H1 (cell line): Measurements from ENCODE around the gene NELL1. TPM values are rescaled to one million over a fixed set of nuclear protein-coding genes. Genes with fewer than 3 reads are reported as not detected.
A peak's percentile ranks its signal among the peaks of the same experiment; 100 is the strongest.

Experiments
- CTCF ChIA-PET: fragments of 300-600 bp; sonication (Branson Sonifier 250); formaldehyde crosslinking; loops from one replicate; lab custom pipeline; 2021; ENCODE audit not compliant: partially characterized antibody; lab: Charles Lee
- POLR2A ChIA-PET: fragments of 300-600 bp; sonication (Branson Sonifier 250); formaldehyde crosslinking; loops from one replicate; lab custom pipeline; 2021; ENCODE audit warnings: inconsistent platforms; ENCODE audit not compliant: partially characterized antibody; lab: Charles Lee
- DNase-seq, 2 experiments: peaks; one replicate each; pipeline versions ENCODE4 v3.0.0 to v3.0.0-alpha.2; 2010 to 2022; ENCODE audit warnings: low spot score in 2 of 2, low read depth in 1 of 2, mixed read lengths in 1 of 2
- FAIRE-seq: peaks from 2 replicates; lab custom pipeline; 2011; peaks lifted over from hg19 to GRCh38; lab: Jason Lieb, UNC
- H2AFZ ChIP-seq: 2 replicates; pipeline ENCODE4 v1.8.1; 2012; ENCODE audit warnings: low read length, inconsistent platforms
- H2AK5ac ChIP-seq: 2 replicates; pipeline ENCODE4 v1.6.1; 2013; ENCODE audit warnings: low read depth, low read length
- H2BK120ac ChIP-seq: replicated peaks from 2 replicates; pipeline ENCODE3; 2013; ENCODE audit warnings: low read depth, low read length, inconsistent platforms
- H2BK12ac ChIP-seq: 2 replicates; pipeline ENCODE4 v1.6.1; 2013; ENCODE audit warnings: low read depth, low read length
- H2BK15ac ChIP-seq: 2 replicates; pipeline ENCODE4 v1.6.1; 2013; ENCODE audit warnings: low read length
- H2BK20ac ChIP-seq: 2 replicates; pipeline ENCODE4 v1.6.1; 2013; ENCODE audit warnings: low read length
- H2BK5ac ChIP-seq: 2 replicates; pipeline ENCODE4 v1.6.1; 2013; ENCODE audit warnings: low read depth, low read length
- H3K14ac ChIP-seq: 2 replicates; pipeline ENCODE4 v1.6.1; 2013; ENCODE audit warnings: inconsistent platforms; ENCODE audit not compliant: insufficient read length
- H3K18ac ChIP-seq: 2 replicates; pipeline ENCODE4 v1.6.1; 2013; ENCODE audit warnings: low read length; ENCODE audit errors: extremely low read depth
- H3K23ac ChIP-seq: 2 replicates; pipeline ENCODE4 v1.6.1; 2013; ENCODE audit warnings: inconsistent platforms; ENCODE audit not compliant: insufficient read length
- H3K23me2 ChIP-seq: 2 replicates; pipeline ENCODE4 v1.6.1; 2013; ENCODE audit warnings: low read depth, low read length
- H3K27ac ChIP-seq: 2 replicates; pipeline ENCODE4 v1.6.1; 2011; ENCODE audit warnings: low read depth, low read length, inconsistent platforms
- H3K27me3 ChIP-seq, 4 experiments: replicated peaks in 1 of 4; 1 replicate in 1 of 4; 2 replicates in 3 of 4; pipeline versions ENCODE4 v1.6.1 to v1.8.1; 2011 to 2013; ENCODE audit warnings: low read length in 3 of 4, mild to moderate bottlenecking in 3 of 4, inconsistent platforms in 2 of 4, mixed read lengths in 2 of 4, moderate library complexity in 1 of 4; ENCODE audit not compliant: control insufficient read depth in 3 of 4, insufficient read depth in 3 of 4; ENCODE audit errors: extremely low read depth in 1 of 4
- H3K36me3 ChIP-seq, 4 experiments: 2 replicates each; pipeline versions ENCODE4 v1.6.1 to v1.8.1; 2011 to 2013; ENCODE audit warnings: mild to moderate bottlenecking in 4 of 4, low read length in 3 of 4, moderate library complexity in 2 of 4, control low read depth in 1 of 4, inconsistent platforms in 1 of 4; ENCODE audit not compliant: insufficient read depth in 4 of 4, control insufficient read depth in 2 of 4
- H3K4ac ChIP-seq: replicated peaks from 2 replicates; pipeline ENCODE3; 2013; ENCODE audit warnings: low read length, low read depth, mixed read lengths, inconsistent platforms; ENCODE audit not compliant: insufficient read length
- H3K4me1 ChIP-seq, 4 experiments: replicated peaks in 1 of 4; 1 replicate in 1 of 4; 2 replicates in 3 of 4; pipeline versions ENCODE4 v1.6.1 to v1.8.1; 2011 to 2013; ENCODE audit warnings: low read length in 3 of 4, inconsistent platforms in 2 of 4, mixed read lengths in 1 of 4; ENCODE audit not compliant: insufficient read depth in 4 of 4, control insufficient read depth in 3 of 4
- H3K4me2 ChIP-seq, 2 experiments: 2 replicates each; pipeline versions ENCODE4 v1.6.1 to v1.8.1; 2011 to 2013; ENCODE audit warnings: low read depth in 2 of 2, low read length in 2 of 2, control low read depth in 1 of 2, inconsistent platforms in 1 of 2, mild to moderate bottlenecking in 1 of 2; ENCODE audit not compliant: insufficient read depth in 1 of 2
- H3K4me3 ChIP-seq, 4 experiments: fragments of 200-600, 300-600 bp in 1 of 4; sonication (generic), shearing (Covaris generic), sonication (Bioruptor Twin) in 1 of 4; 2 replicates each; pipeline versions ENCODE4 v1.5.1 to v1.8.1; 2011 to 2016; ENCODE audit warnings: low read length in 4 of 4, low read depth in 3 of 4, control low read depth in 2 of 4, inconsistent platforms in 2 of 4, mild to moderate bottlenecking in 2 of 4, mixed read lengths in 1 of 4, moderate library complexity in 1 of 4; ENCODE audit not compliant: insufficient read depth in 2 of 4; ENCODE audit errors: extremely low read depth in 1 of 4
- H3K56ac ChIP-seq: replicated peaks from 2 replicates; pipeline ENCODE3; 2013; ENCODE audit warnings: low read depth, mild to moderate bottlenecking, mixed read lengths, low read length, inconsistent platforms; ENCODE audit not compliant: insufficient read length
- H3K79me1 ChIP-seq: 2 replicates; pipeline ENCODE4 v1.6.1; 2013; ENCODE audit warnings: low read depth, low read length, control low read depth
- H3K79me2 ChIP-seq, 2 experiments: 2 replicates each; pipeline versions ENCODE4 v1.6.1 to v1.8.1; 2012 to 2013; ENCODE audit warnings: low read length in 2 of 2, mild to moderate bottlenecking in 2 of 2, inconsistent platforms in 1 of 2; ENCODE audit not compliant: insufficient read depth in 2 of 2, control insufficient read depth in 1 of 2
- H3K9ac ChIP-seq, 4 experiments: replicated peaks in 1 of 4; 1 replicate in 1 of 4; 2 replicates in 3 of 4; pipeline versions ENCODE4 v1.6.1 to v1.8.1; 2011 to 2013; ENCODE audit warnings: low read depth in 3 of 4, low read length in 3 of 4, control low read depth in 2 of 4, mild to moderate bottlenecking in 2 of 4, moderate library complexity in 2 of 4, inconsistent platforms in 1 of 4; ENCODE audit errors: extremely low read depth in 1 of 4
- H3K9me3 ChIP-seq, 2 experiments: 2 replicates each; pipeline versions ENCODE4 v1.6.1 to v1.8.1; 2012 to 2013; ENCODE audit warnings: mild to moderate bottlenecking in 2 of 2, moderate library complexity in 2 of 2, control low read depth in 1 of 2, inconsistent platforms in 1 of 2, low read depth in 1 of 2, low read length in 1 of 2, mixed read lengths in 1 of 2; ENCODE audit not compliant: insufficient read depth in 2 of 2
- H4K20me1 ChIP-seq, 2 experiments: replicated peaks in 1 of 2; 2 replicates each; pipeline versions ENCODE3 to v1.8.1; 2011 to 2013; ENCODE audit warnings: inconsistent platforms in 2 of 2, low read length in 2 of 2, mild to moderate bottlenecking in 1 of 2; ENCODE audit not compliant: insufficient read depth in 2 of 2, control insufficient read depth in 1 of 2
- H4K5ac ChIP-seq: 2 replicates; pipeline ENCODE4 v1.6.1; 2013; ENCODE audit warnings: low read length, low read depth, mixed read lengths, inconsistent platforms; ENCODE audit not compliant: insufficient read length
- H4K8ac ChIP-seq: 2 replicates; pipeline ENCODE4 v1.8.0; 2013; ENCODE audit warnings: mild to moderate bottlenecking, moderate library complexity, low read length, inconsistent platforms; ENCODE audit not compliant: insufficient read depth; ENCODE audit errors: extremely low read depth
- H4K91ac ChIP-seq: replicated peaks from 2 replicates; pipeline ENCODE3; 2013; ENCODE audit warnings: low read length, mixed read lengths, inconsistent platforms; ENCODE audit not compliant: insufficient read length
- ASH2L ChIP-seq: fragments of 200-600, 300-600 bp; sonication (generic); IDR thresholded peaks from one replicate; pipeline ENCODE4 v1.7.1; 2017; ENCODE audit warnings: low read length
- CBX5 ChIP-seq: fragments of 300-800, 300-1000 bp; sonication (generic); IDR thresholded peaks from 2 replicates; pipeline ENCODE4 v1.7.1; 2016; ENCODE audit warnings: antibody characterized with exemption, low read length, low read depth
- CEBPB ChIP-seq: IDR thresholded peaks from 2 replicates; pipeline ENCODE4 v1.6.1; 2012; ENCODE audit warnings: low read depth, low read length
- EZH2 ChIP-seq: fragments of 200-600 bp; sonication (generic); IDR thresholded peaks from 2 replicates; pipeline ENCODE4 v1.7.1; 2012; ENCODE audit warnings: low read depth, mild to moderate bottlenecking, moderate library complexity, low read length, inconsistent platforms; ENCODE audit not compliant: severe bottlenecking
- KDM4A ChIP-seq: IDR thresholded peaks from one replicate; pipeline ENCODE4 v1.7.1; 2012; ENCODE audit warnings: low read depth, mild to moderate bottlenecking, moderate library complexity, low read length, inconsistent platforms; ENCODE audit not compliant: severe bottlenecking
- RAD21 ChIP-seq, 2 experiments: IDR thresholded peaks in 1 of 2; conservative IDR thresholded peaks in 1 of 2; 2 replicates each; pipeline ENCODE4 v1.6.1; 2011; ENCODE audit warnings: low read depth in 2 of 2, low read length in 2 of 2, improper control_type of control experiment in 1 of 2, inconsistent platforms in 1 of 2, mild to moderate bottlenecking in 1 of 2, moderate library complexity in 1 of 2
- SIRT6 ChIP-seq: IDR thresholded peaks from one replicate; pipeline ENCODE4 v1.7.1; 2012; ENCODE audit warnings: low read length, inconsistent platforms
- SP1 ChIP-seq: IDR thresholded peaks from 2 replicates; pipeline ENCODE4 v1.6.1; 2011; ENCODE audit warnings: low read depth, low read length
- TBP ChIP-seq: IDR thresholded peaks from 2 replicates; pipeline ENCODE4 v1.6.1; 2011; ENCODE audit warnings: low read depth, low read length, improper control_type of control experiment
- TCF12 ChIP-seq: IDR thresholded peaks from 2 replicates; pipeline ENCODE4 v1.6.1; 2011; ENCODE audit warnings: low read depth, mild to moderate bottlenecking, low read length
- WGBS, 2 experiments: shearing (Covaris generic) in 1 of 2; methylation state at CpG; one replicate each; pipeline versions ENCODE4 v1.1.6 to v1.1.7; 2013 to 2015; ENCODE audit warnings: low lambda C conversion rate in 2 of 2, mixed read lengths in 2 of 2, inconsistent platforms in 1 of 2, low coverage in 1 of 2, missing lambda C conversion rate in 1 of 2; ENCODE audit not compliant: insufficient replicate concordance in 2 of 2, insufficient coverage in 1 of 2, insufficient read length in 1 of 2; ENCODE audit errors: extremely low coverage in 1 of 2, missing lambda C conversion rate in 1 of 2; 5-methylcytosine and 5-hydroxymethylcytosine counted together
- polyA plus RNA-seq, 7 experiments: library from polyadenylated mRNA; depleted of rRNA in 3 of 7; stranded (reverse) in 5 of 7; unstranded in 2 of 7; fragments of >200 nt in 5 of 7; fragments of 200-250 nt in 2 of 7; gene quantifications; 1 replicate in 5 of 7; 2 replicates in 1 of 7; 4 replicates in 1 of 7; pipeline versions ENCODE4 v1.2.1 to v1.2.3, GENCODE V29; 2011 to 2013; ENCODE audit warnings: missing spikeins in 2 of 7, mixed read lengths in 2 of 7
- total RNA-seq: library from RNA; stranded (reverse); fragmentation: NEBNext Ultra II Directional; extraction: Animal tissue kit (Norgen Biotek cat#: 25700); gene quantifications from 2 replicates; pipeline ENCODE4 v1.2.1, GENCODE V29; 2021
- TF ChIP-seq, protein P1 (sequence below): IDR thresholded peaks from 2 replicates; pipeline ENCODE4 v1.6.1; 2012; ENCODE audit warnings: inconsistent platforms
- TF ChIP-seq, protein P2 (sequence below), 3 experiments: IDR thresholded peaks; 1 replicate in 2 of 3; 2 replicates in 1 of 3; pipeline versions ENCODE4 v1.5.1 to v1.6.1; 2011; ENCODE audit warnings: low read length in 3 of 3, mild to moderate bottlenecking in 3 of 3, inconsistent platforms in 2 of 3, low read depth in 1 of 3, moderate library complexity in 1 of 3; ENCODE audit not compliant: insufficient read depth in 1 of 3; ENCODE audit errors: control extremely low read depth in 1 of 3

NELL1 gene
- total and polyA plus RNA-seq, 2 of the 8 experiments (the other 6 are each of a cell fraction or from before 2014, with no cell fraction given), result 0.21 TPM; not detected in 1

DNA sequence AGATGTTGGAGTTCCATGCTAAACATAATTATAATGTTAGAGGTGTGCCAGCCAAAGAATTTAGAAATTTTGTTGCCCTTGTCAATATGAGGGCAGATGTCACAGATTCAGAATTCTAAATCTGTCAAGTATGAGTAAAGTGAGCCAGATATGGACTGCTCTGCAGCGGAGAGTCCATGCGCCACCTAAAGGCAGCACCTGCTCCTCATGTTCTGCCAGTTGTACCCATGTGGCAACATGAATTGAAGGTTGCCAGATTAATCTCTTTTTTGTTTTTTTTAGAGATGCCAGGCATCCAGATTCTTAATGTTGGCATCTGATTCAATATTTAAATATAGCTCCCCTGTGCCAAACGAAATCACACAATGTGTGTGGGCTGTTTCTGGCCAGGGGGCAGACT is 844.9 kb downstream of the NELL1 start:
- Histone ChIP-seq H2AK5ac (no peak overlapping the region), H3K27ac (no peak overlapping the region), H4K5ac (no peak overlapping the region), H3K4me3 (no peak overlapping the region), H2BK15ac (no peak overlapping the region), H3K9me3 (no peaks in the 10 kb centered on the region), H3K36me3 (no peaks in the 10 kb centered on the region), H3K4me1 (no peaks in the 10 kb centered on the region), H2BK120ac (no peak overlapping the region), H3K56ac (no peak overlapping the region), H2BK5ac (no peak overlapping the region), H2AFZ (no peak overlapping the region), H3K14ac (no peak overlapping the region), H3K27me3 (no peaks in the 10 kb centered on the region), H4K8ac (no peak overlapping the region), H2BK12ac (no peak overlapping the region), H4K20me1 (no peaks in the 10 kb centered on the region), H3K23me2 (no peaks in the 10 kb centered on the region), H3K9ac (no peak overlapping the region), H3K18ac (no peak overlapping the region), H2BK20ac (no peak overlapping the region), H3K23ac (no peak overlapping the region), H3K79me1 (no peaks in the 10 kb centered on the region), H3K4ac (no peak overlapping the region), H3K4me2 (no peak overlapping the region), H3K79me2 (no peaks in the 10 kb centered on the region), H4K91ac (no peak overlapping the region)
- WGBS, 2 experiments, result 47% methylated on average over 3 of the region's 3 CpGs; no CpG with 5 or more reads in 1 of the 2 experiments
- CTCF ChIA-PET, result interaction anchor here (0.6 to 5.8 kb wide), 6 partner anchors 12 to 372 kb away, joined by 3 to 63 read pairs (median 4); no protein-coding TSS in a partner anchor
- DNase-seq (no peak), FAIRE-seq (peak; percentile 77)
- POLR2A ChIA-PET, result no interaction called here
- TF ChIP-seq KDM4A (no peak), SIRT6 (no peak), RAD21 (IDR thresholded peaks at IDR 0.05 in 1 of 2, conservative IDR thresholded peaks at IDR 0.05 in 1 of 2; ENCODE audit: low read depth in 2 of 2, low read length in 2 of 2) (peak; percentile 62 to 65), ASH2L (no peak), TCF12 (no peak), TBP (no peak), EZH2 (no peak), CEBPB (no peak), CBX5 (no peak), SP1 (no peak)
- TF ChIP-seq, protein P1, sequence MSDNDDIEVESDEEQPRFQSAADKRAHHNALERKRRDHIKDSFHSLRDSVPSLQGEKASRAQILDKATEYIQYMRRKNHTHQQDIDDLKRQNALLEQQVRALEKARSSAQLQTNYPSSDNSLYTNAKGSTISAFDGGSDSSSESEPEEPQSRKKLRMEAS, result peak; percentile 43; the same call in 1 of the 2 replicates
- TF ChIP-seq, protein P2, sequence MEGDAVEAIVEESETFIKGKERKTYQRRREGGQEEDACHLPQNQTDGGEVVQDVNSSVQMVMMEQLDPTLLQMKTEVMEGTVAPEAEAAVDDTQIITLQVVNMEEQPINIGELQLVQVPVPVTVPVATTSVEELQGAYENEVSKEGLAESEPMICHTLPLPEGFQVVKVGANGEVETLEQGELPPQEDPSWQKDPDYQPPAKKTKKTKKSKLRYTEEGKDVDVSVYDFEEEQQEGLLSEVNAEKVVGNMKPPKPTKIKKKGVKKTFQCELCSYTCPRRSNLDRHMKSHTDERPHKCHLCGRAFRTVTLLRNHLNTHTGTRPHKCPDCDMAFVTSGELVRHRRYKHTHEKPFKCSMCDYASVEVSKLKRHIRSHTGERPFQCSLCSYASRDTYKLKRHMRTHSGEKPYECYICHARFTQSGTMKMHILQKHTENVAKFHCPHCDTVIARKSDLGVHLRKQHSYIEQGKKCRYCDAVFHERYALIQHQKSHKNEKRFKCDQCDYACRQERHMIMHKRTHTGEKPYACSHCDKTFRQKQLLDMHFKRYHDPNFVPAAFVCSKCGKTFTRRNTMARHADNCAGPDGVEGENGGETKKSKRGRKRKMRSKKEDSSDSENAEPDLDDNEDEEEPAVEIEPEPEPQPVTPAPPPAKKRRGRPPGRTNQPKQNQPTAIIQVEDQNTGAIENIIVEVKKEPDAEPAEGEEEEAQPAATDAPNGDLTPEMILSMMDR (IDR thresholded peaks at IDR 0.05; ENCODE audit: control extremely low read depth in 1 of 3, insufficient read depth in 1 of 3, low read depth in 1 of 3, low read length in 3 of 3), result peak; percentile 51 to 71 (median 54)
